Endodermal cell (in vitro differentiated cells): Measurements from ENCODE around the gene CHORDC1. TPM values are rescaled to one million over a fixed set of nuclear protein-coding genes. Genes with fewer than 3 reads are reported as not detected.

Experiments used
- DNase-seq: peaks from one replicate; pipeline ENCODE4 v3.0.0-alpha.2; 2017
- H3K27ac ChIP-seq: 2 replicates; pipeline ENCODE4 v1.5.1; 2013; ENCODE audit warnings: mild to moderate bottlenecking, low read depth, low read length, moderate library complexity
- H3K27me3 ChIP-seq: 2 replicates; pipeline ENCODE4 v1.6.1; 2013; ENCODE audit warnings: mild to moderate bottlenecking, low read length, moderate library complexity; ENCODE audit not compliant: insufficient read depth, control insufficient read depth, poor library complexity, severe bottlenecking
- H3K36me3 ChIP-seq: 2 replicates; pipeline ENCODE4 v1.7.0; 2013; ENCODE audit warnings: mild to moderate bottlenecking, low read length, moderate library complexity; ENCODE audit not compliant: control insufficient read depth, insufficient read depth
- H3K4me1 ChIP-seq: one replicate; pipeline ENCODE4 v1.7.0; 2013; ENCODE audit warnings: low read length; ENCODE audit not compliant: control insufficient read depth, insufficient read depth
- H3K4me3 ChIP-seq: 2 replicates; pipeline ENCODE4 v1.5.1; 2013; ENCODE audit warnings: mild to moderate bottlenecking, low read length, moderate library complexity
- H3K9ac ChIP-seq: 2 replicates; pipeline ENCODE4 v1.6.1; 2013; ENCODE audit warnings: mild to moderate bottlenecking, low read length, moderate library complexity; ENCODE audit not compliant: poor library complexity, severe bottlenecking; ENCODE audit errors: extremely low read depth
- H3K9me3 ChIP-seq: 2 replicates; pipeline ENCODE4 v1.6.1; 2013; ENCODE audit warnings: mild to moderate bottlenecking, low read length, moderate library complexity; ENCODE audit not compliant: control insufficient read depth
- H3K27ac Mint-ChIP-seq: 2 replicates; pipeline ENCODE4 v1.8.0; 2020; ENCODE audit warnings: mixed read lengths
- H3K27me3 Mint-ChIP-seq: 2 replicates; pipeline ENCODE4 v1.8.0; 2021; ENCODE audit warnings: mild to moderate bottlenecking, mixed read lengths; ENCODE audit not compliant: insufficient read depth
- H3K36me3 Mint-ChIP-seq: 2 replicates; pipeline ENCODE4 v1.8.0; 2020; ENCODE audit warnings: low read depth, mixed read lengths
- H3K4me1 Mint-ChIP-seq: 2 replicates; pipeline ENCODE4 v1.8.0; 2020; ENCODE audit warnings: mixed read lengths
- H3K4me3 Mint-ChIP-seq: 2 replicates; pipeline ENCODE4 v1.8.0; 2020; ENCODE audit warnings: mild to moderate bottlenecking, moderate library complexity, mixed read lengths
- H3K9me3 Mint-ChIP-seq: 2 replicates; pipeline ENCODE4 v1.8.0; 2020; ENCODE audit warnings: mild to moderate bottlenecking, mixed read lengths
- WGBS, 2 experiments: methylation state at CpG; one replicate each; pipeline versions ENCODE4 v1.1.5 to v1.1.7; 2013; ENCODE audit warnings: missing lambda C conversion rate in 2 of 2, mixed read lengths in 1 of 2; ENCODE audit not compliant: insufficient coverage in 1 of 2, insufficient read length in 1 of 2; 5-methylcytosine and 5-hydroxymethylcytosine counted together
- total RNA-seq, 2 donors: library from RNA; stranded (reverse); fragmentation: NEBNext Ultra II Directional in 1 of 2; extraction: Animal tissue kit (Norgen Biotek cat#: 25700) in 1 of 2; gene quantifications; 2 replicates in 1 of 2; 3 replicates in 1 of 2; pipeline ENCODE4 v1.2.1, GENCODE V29; 2021
- TF ChIP-seq, protein P1 (sequence below): fragments of 200-600 bp; sonication (generic); conservative IDR thresholded peaks from 2 replicates; pipeline ENCODE4 v1.5.0; 2021; ENCODE audit warnings: antibody characterized with exemption, mild to moderate bottlenecking

The CHORDC1 gene
- total RNA-seq, 2 donors from 2014 or later = 54.6 to 56.9 TPM

- H3K36me3 Mint-ChIP-seq = no peaks in the 10 kb centered on the region
Measured at GRCh38 chr11:90250970-90251369, 28.1 kb upstream of the CHORDC1 start.

GRCh38 chr11:90246468-90246867 lies 23.6 kb upstream of the CHORDC1 start:
- no peak for DNase-seq
- Histone ChIP-seq H3K4me1 (no peaks in the 10 kb centered on the region), H3K27ac (no peak overlapping the region), H3K4me3 (no peak overlapping the region), H3K9ac (no peak overlapping the region), H3K9me3 (no peaks in the 10 kb centered on the region), H3K27me3 (no peaks in the 10 kb centered on the region), H3K36me3 (no peaks in the 10 kb centered on the region)
- H3K27me3 Mint-ChIP-seq = no peaks in the 10 kb centered on the region
- no peaks in the 10 kb centered on the region for H3K9me3 Mint-ChIP-seq
- peaks cover 14% of the 10 kb centered on the region for H3K4me1 Mint-ChIP-seq
- 100% methylated on average over 1 of the region's 1 CpG; no CpG with 5 or more reads in 1 of the 2 experiments for WGBS, 2 experiments
- H3K27ac Mint-ChIP-seq = no peak overlapping the region
- no peak overlapping the region for H3K4me3 Mint-ChIP-seq
- no peaks in the 10 kb centered on the region for H3K36me3 Mint-ChIP-seq
- TF ChIP-seq, protein P1, sequence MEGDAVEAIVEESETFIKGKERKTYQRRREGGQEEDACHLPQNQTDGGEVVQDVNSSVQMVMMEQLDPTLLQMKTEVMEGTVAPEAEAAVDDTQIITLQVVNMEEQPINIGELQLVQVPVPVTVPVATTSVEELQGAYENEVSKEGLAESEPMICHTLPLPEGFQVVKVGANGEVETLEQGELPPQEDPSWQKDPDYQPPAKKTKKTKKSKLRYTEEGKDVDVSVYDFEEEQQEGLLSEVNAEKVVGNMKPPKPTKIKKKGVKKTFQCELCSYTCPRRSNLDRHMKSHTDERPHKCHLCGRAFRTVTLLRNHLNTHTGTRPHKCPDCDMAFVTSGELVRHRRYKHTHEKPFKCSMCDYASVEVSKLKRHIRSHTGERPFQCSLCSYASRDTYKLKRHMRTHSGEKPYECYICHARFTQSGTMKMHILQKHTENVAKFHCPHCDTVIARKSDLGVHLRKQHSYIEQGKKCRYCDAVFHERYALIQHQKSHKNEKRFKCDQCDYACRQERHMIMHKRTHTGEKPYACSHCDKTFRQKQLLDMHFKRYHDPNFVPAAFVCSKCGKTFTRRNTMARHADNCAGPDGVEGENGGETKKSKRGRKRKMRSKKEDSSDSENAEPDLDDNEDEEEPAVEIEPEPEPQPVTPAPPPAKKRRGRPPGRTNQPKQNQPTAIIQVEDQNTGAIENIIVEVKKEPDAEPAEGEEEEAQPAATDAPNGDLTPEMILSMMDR = no peak

More at GRCh38 chr11:90250970-90251369, 28.1 kb upstream of the CHORDC1 start:
- H3K9me3 ChIP-seq = no peaks in the 10 kb centered on the region
- TF ChIP-seq, protein P1 = no peak
- H3K4me1 Mint-ChIP-seq = no peaks in the 10 kb centered on the region
- no peaks in the 10 kb centered on the region for H3K27me3 ChIP-seq
- H3K4me1 ChIP-seq = no peaks in the 10 kb centered on the region
- no peak overlapping the region for H3K27ac Mint-ChIP-seq
- DNase-seq = no peak
- H3K9me3 Mint-ChIP-seq = no peaks in the 10 kb centered on the region
- H3K9ac ChIP-seq = no peak overlapping the region
- no peak overlapping the region for H3K4me3 ChIP-seq
- 89 to 92% methylated on average over 5 to 8 of the region's 8 CpGs for WGBS, 2 experiments
- H3K36me3 ChIP-seq = no peaks in the 10 kb centered on the region
- H3K27ac ChIP-seq = no peak overlapping the region
- H3K4me3 Mint-ChIP-seq = no peak overlapping the region
- H3K27me3 Mint-ChIP-seq = no peaks in the 10 kb centered on the region

DNA sequence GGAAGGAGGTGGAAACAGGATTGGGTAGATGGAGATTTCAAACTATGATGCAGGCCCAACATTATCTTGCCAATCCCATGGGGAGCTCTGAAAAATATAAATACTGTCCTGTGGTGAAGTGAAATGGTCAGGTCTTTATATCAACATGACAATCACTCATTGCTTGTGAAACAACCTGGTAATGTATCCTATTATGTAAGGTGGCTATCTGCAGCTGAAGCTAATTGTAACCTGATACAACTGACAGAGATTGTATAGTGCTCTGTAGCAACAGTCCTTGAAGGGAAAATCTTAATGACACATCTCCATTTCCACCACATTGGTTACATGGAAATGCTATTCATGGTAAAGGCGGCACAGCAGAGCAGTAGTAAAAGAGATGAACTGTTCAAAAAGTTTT lies 20.7 kb upstream of the CHORDC1 start:
- Mint-ChIP-seq H3K4me3 (no peak overlapping the region), H3K36me3 (no peaks in the 10 kb centered on the region), H3K27ac (no peak overlapping the region), H3K27me3 (no peaks in the 10 kb centered on the region), H3K9me3 (peaks cover 19% of the 10 kb centered on the region), H3K4me1 (peaks cover 14% of the 10 kb centered on the region)
- no CpG with 5 or more reads among the region's 1 CpG for WGBS, 2 experiments
- Histone ChIP-seq H3K4me3 (peak overlapping the region; percentile 63), H3K9me3 (no peaks in the 10 kb centered on the region), H3K27me3 (no peaks in the 10 kb centered on the region), H3K36me3 (no peaks in the 10 kb centered on the region), H3K4me1 (no peaks in the 10 kb centered on the region), H3K9ac (no peak overlapping the region), H3K27ac (no peak overlapping the region)
- no peak for DNase-seq
- TF ChIP-seq, protein P1 = no peak
